Panc1 (cell line): ENCODE measurements around the gene FLT3.
"Not testable (repeated sequence)": the region's sequence is repeated elsewhere in the genome, so short reads cannot be mapped to it uniquely, and the experiment has no call there.

Source experiments
- POLR2AphosphoS5 ChIP-seq: IDR thresholded peaks from 2 replicates; pipeline ENCODE4 v1.6.1; 2012; ENCODE audit warnings: mild to moderate bottlenecking, low read depth, low read length, moderate library complexity
- REST ChIP-seq, 2 experiments: IDR thresholded peaks; 2 replicates each; pipeline ENCODE4 v1.6.1; 2011 to 2012; ENCODE audit warnings: low read depth in 2 of 2, control low read depth in 1 of 2, low read length in 1 of 2, mild to moderate bottlenecking in 1 of 2, moderate library complexity in 1 of 2; ENCODE audit not compliant: insufficient read depth in 1 of 2
- SIN3A ChIP-seq: IDR thresholded peaks from 2 replicates; pipeline ENCODE4 v1.6.1; 2012; ENCODE audit warnings: low read depth, mild to moderate bottlenecking, low read length, moderate library complexity, borderline replicate concordance; ENCODE audit not compliant: insufficient read depth
- TCF7L2 ChIP-seq: IDR thresholded peaks from 2 replicates; pipeline ENCODE4 v1.6.1; 2011; ENCODE audit warnings: mild to moderate bottlenecking, low read depth, low read length, inconsistent platforms
- TF ChIP-seq, protein P1 (sequence below): fragments of 450-650 bp; IDR thresholded peaks from 2 replicates; pipeline ENCODE4 v1.5.1; 2017; ENCODE audit warnings: mild to moderate bottlenecking

DNA sequence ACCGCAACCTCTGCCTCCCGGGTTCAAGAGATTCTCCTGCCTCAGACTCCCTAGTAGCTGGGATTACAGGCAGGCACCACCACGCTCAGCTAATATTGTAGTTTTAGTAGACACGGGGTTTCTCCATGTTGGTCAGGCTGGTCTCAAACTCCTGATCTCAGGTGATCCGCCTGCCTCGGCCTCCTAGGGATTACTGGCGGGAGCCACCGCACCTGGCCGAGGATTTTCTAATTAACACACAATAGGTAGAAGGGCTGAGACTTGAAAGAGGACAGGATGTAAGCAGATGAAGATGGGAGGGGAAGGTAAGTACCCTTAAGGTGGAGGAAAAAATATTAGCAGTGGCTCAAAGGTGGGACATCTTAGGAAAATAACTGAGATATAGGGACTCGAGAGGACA lies 41.2 kb upstream of the FLT3 start:
- TF ChIP-seq, protein P1, sequence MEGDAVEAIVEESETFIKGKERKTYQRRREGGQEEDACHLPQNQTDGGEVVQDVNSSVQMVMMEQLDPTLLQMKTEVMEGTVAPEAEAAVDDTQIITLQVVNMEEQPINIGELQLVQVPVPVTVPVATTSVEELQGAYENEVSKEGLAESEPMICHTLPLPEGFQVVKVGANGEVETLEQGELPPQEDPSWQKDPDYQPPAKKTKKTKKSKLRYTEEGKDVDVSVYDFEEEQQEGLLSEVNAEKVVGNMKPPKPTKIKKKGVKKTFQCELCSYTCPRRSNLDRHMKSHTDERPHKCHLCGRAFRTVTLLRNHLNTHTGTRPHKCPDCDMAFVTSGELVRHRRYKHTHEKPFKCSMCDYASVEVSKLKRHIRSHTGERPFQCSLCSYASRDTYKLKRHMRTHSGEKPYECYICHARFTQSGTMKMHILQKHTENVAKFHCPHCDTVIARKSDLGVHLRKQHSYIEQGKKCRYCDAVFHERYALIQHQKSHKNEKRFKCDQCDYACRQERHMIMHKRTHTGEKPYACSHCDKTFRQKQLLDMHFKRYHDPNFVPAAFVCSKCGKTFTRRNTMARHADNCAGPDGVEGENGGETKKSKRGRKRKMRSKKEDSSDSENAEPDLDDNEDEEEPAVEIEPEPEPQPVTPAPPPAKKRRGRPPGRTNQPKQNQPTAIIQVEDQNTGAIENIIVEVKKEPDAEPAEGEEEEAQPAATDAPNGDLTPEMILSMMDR = not testable (repeated sequence)
- not testable (repeated sequence) for TF ChIP-seq TCF7L2; REST (IDR thresholded peaks at IDR 0.05; ENCODE audit: insufficient read depth in 1 of 2, low read depth in 2 of 2, low read length in 1 of 2); SIN3A; POLR2AphosphoS5
